ENCODE results near the gene CWF19L2.
"Not testable (repeated sequence)": the region's sequence is repeated elsewhere in the genome, so short reads cannot be mapped to it uniquely, and the experiment has no call there.

The CWF19L2 gene

GRCh38 chr11:107430525-107430924 is 27.1 kb downstream of the CWF19L2 start:
- DNase-seq, result no peak

DNA sequence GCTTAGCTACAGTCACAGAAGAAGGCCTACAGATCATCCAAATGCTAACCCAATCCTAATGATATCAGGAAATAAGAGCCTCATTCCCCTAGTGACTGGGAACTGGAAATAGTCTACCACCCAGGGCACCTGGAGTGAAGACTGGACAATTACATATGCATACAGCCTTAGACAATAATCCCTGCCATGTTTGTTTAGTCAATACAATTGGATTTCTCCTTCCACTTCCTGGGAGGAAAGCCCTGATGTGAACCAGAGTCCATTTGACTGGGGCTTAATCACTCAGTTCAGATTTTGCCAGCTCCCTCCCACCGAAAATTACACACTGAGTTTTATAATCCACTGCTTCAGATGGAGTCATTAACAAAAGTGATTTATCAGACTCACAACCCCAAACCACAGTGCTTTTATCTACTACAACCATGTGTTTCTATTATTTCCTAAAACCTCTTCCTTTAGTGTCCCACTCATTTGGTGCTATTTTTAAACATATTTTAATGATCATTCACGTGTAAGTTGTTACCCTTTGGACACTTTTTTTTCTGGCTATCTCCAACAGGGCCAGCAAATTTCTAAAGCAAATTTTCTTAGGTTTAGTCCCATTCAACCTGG is 29.9 kb downstream of the CWF19L2 start:
- no peak for DNase-seq

DNA sequence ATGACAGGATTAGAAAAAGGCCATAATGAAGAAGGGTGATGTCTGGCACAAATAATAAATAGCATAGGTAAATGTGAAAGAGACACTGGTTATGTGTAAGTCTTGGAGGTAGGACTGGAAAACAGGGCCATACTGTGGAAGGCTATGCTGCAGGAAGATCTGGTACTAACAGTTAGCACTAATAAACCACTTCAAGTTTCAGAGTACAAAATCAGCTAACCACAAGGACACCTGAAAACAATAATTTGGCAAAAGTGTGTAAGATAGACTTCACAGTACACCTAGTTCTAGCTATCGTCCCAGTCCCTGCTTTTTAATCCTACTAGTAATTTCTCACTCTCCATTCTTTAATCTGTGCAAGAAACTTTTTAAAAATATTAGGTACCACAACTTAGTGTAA is 44.3 kb downstream of the CWF19L2 start:
- no peak for DNase-seq

DNA sequence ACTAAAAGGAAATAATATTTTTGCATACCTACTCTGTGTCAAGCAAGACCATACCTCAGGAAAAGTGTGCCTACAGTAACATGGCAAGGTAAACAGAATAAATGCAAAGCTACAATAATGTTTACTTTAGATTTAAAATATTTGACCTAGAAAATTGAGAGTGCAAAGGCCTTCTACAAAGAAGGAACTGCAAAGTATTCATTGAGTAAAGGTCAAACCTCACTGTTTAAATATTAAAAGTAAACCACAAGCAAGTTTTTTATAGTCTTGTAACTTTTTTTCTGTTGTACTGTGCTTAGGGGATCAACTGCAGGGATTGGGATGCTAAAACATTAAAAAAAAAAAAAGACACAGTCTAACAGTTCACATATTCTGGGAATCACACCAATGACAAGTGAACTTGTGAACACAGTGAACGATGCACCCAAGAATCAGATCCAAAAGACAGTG is 48.8 kb downstream of the CWF19L2 start:
- no peak for DNase-seq

GRCh38 chr11:107405260-107405659 is 52.4 kb downstream of the CWF19L2 start:
- no peak for DNase-seq

DNA sequence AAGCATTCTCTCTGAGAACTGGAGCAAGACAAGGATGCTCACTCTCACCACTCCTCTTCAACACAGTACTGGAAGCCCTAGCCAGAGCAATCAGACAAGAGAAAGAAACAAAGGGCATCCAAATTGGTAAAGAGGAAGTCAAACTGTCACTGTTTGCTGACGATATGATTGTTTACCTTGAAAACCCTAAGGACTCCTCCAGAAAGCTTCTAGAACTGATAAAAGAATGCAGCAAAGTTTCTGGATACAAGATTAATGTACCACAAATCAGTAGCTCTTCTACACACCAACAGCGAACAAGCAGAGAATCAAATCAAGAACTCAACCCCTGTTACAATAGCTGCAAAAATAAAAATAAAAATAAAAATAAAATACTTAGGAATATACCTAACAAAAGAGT is 56.5 kb downstream of the CWF19L2 start:
- DNase-seq, result not testable (repeated sequence)

DNA sequence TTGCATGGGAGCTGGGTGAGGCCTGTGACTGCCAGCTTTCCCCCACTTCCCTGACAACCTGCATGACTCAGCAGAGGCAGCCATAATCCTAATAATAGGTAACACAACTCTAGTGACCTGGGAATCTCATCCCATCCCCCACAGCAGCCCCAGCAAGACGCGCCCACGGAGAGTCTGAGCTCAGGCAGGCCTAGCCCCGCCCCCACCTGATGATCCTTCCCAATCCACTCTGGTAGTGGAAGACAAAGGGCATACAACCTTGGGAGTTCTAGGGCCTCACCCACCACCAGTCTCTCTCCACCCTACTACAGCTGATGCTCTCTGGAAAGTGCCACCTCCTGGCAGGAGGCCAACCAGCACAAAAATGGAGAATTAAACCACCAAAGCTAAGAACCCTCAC is 60.3 kb downstream of the CWF19L2 start:
- DNase-seq, result no peak

GRCh38 chr11:107392611-107393010 is 65.0 kb downstream of the CWF19L2 start:
- no peak for DNase-seq

DNA sequence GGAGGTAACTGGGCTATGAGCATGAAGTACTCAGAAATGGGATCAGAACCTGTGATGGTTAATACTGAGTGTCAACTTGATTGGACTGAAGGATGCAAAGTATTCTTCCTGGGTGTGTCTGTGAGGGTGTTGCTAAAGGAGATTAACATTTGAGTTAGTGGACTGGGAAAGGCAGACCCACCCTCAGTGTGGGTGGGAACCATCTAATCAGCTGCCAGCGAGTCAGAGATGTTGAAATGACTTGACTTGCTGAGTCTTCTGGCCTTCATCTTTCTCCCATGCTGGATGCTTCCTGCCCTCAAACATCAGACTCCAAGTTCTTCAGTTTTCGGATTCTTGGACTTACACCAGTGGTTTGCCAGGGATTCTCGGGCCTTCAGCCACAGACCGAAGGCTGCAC is 66.9 kb downstream of the CWF19L2 start:
- not testable (repeated sequence) for DNase-seq

DNA sequence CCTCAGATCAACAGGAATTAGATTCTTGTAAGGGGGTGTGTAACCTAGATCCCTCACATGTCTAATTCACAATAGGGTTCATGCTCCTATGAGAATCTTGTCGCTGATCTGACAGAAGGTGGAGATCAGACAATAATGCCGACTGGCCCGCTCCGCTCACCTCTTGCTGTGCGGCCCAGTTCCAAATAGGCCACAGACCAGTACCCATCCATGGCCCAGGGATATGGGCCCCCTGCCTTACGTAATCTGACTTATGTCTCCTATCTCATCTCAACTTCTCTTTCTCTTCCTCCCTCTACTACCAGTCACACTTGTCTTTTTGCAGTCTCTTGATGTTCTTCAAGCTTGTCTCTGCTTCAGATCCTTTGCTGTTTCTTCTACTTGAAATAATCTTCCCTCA is 70.0 kb downstream of the CWF19L2 start:
- no peak for DNase-seq

DNA sequence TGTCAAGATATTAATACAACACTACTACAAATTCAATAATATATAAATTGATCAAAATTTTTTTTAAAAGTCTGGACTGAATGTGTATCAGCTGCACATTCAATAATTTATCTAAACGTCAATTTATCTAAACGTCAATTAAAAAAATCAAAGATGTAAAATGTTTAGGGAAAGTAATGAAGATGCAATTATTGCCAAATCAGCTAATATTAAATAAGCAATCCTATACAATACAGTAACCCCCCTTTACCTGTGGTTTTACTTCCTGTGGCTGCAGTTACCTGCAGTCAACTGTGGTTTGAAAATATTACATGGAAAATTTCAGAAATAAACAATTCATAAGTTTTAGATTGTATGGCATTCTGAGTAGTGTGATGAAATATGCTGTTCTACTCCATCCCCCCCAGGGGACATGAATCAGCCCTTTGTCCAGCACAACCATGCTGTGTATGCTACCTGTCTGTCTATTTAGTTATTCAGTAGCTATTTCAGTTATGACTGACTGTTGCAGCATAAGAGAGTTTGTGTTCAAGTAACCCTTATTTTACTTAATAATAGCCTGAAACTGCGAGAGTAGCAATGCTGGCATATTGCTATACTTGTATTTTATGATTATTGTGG is 72.2 kb downstream of the CWF19L2 start:
- DNase-seq, result peak in 1 of 2 experiments; percentile 21

GRCh38 chr11:107384144-107384852 is 73.3 kb downstream of the CWF19L2 start:
- DNase-seq, result no peak

- DNase-seq, result no peak
Measured at GRCh38 chr11:107372439-107372838, 85.2 kb downstream of the CWF19L2 start.

DNA sequence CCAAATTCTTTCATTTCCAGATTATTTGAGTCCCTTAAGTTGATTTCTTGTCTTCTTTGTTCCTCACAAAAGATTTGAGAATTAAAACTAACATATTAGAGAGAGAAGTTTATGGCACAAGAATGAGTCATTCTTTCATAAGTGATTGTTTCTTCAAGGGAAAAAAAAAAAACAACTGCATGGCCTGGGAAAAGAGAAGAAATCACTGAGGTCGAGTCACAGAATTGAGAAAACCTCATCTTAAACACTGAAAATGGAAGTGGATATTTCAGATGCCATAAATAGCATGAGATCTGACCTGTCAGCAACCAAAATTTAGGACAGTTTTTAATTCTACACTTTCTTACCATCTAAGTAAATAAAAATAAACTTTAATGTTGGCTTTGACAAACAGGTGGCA is 87.2 kb downstream of the CWF19L2 start:
- DNase-seq, result peak in 1 of 2 experiments; percentile 16

DNA sequence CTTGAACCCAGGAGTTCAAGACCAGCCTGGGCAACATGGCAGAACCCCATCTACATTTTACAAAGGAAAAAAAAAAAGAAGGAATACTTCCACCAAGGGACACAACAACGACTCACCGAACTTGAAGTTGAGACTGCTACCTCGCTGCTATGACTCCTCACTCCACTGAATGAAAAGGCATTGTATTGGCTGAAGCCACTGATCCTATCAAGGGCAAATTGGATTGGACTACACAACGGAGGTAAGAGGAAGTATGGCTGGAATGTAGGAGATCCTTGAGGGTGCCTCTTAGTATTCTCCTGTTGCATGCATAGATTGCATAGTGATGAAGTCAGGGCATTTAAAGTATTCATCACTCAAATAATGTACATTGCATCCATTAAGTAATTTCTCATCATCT is 97.9 kb downstream of the CWF19L2 start:
- DNase-seq, result no peak

- no peak for DNase-seq
Measured at GRCh38 chr11:107357877-107358276, 99.7 kb downstream of the CWF19L2 start.

GRCh38 chr11:107354780-107355179 is 102.8 kb downstream of the CWF19L2 start:
- no peak for DNase-seq

GRCh38 chr11:107337917-107338316 is 119.7 kb downstream of the CWF19L2 start:
- DNase-seq, result no peak

- no peak for DNase-seq
Measured at GRCh38 chr11:107331728-107332127, 125.9 kb downstream of the CWF19L2 start.

DNA sequence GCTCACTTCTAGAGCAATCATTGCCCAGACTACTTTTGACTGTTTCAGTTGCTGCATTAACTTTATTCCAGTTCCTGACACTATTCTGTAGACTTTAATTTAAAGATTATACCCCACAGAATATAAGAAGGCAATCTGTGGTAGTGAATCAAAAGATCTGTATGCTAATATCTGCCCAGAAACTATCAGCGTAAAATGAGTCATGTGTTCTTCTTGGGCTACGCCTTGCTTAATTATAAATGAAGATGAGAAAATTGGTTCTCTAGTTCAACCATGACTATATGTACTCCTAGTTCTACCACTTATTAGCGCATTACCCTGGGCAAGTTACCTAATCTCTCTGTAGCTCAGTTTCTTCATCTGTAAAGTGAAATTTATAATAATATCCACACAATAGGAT is 128.5 kb downstream of the CWF19L2 start:
- no peak for DNase-seq

DNA sequence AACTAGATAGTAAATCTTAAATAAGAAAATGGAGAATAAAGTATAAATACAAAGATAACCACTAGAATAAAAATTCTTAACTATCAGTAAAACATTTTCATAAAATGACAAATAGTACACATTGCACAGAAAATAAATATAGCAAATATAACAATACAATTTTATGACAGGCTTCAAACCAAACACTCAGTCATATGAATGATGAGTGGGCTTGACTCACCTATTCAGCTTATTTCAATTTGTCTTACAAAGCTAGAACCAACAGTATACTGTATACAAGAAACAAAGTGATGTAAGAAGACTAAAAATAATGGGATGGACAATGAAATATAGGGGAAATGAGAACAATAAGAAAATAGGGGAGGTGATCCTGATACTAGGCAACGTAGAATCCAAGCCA is 141.2 kb downstream of the CWF19L2 start:
- no peak for DNase-seq

- no peak for DNase-seq
Measured at GRCh38 chr11:107307991-107308390, 149.6 kb downstream of the CWF19L2 start.

DNA sequence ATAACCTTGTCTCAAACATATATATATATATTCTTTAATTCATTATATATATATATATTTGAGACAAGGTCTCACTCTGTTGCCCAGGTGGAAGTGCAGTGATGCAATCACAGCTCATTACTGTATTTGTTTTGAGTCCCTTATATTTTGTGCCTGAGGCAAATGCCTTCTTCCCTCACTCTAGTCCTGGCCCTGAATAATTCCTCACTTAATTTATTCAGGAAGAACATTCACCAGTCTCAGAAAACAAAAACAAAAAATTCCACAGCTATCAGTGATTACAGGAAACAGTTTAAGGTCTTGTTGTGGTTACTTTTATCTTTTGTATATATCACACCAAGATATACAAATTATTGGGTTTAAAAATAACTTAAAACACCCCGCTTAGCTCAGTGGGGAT is 155.7 kb downstream of the CWF19L2 start:
- DNase-seq, result no peak

- DNase-seq, result no peak
Measured at GRCh38 chr11:107293677-107294344, 163.8 kb downstream of the CWF19L2 start.
